ENCODE data around the gene CTNNA3. TPM values are rescaled to one million over a fixed set of nuclear protein-coding genes. Genes with fewer than 3 reads are reported as not detected.

CTNNA3 gene
- polyA plus RNA-seq, 1 experiment: not detected

DNA sequence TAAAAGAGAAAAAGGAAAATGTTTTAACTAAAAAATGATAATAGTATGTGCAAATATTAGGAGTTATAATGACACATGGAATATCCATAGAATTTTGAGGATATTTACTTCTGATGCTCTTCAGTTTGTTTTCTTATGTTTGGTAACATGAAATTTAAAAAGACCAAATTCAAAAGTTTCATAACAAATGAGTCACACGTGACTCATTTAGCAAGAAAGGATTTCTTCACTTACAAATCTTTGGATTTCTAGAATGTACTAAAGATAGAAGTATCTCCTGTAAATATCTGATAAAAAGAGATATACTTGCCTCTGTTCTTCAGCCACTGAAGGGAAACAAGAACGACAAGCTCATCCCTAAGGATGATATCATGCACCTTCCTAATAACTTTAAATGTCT is 1544.6 kb downstream of the CTNNA3 start:
- ChIA-PET POLR2A (no interaction called here), CTCF (no interaction called here)
- TF ChIP-seq, protein P1, sequence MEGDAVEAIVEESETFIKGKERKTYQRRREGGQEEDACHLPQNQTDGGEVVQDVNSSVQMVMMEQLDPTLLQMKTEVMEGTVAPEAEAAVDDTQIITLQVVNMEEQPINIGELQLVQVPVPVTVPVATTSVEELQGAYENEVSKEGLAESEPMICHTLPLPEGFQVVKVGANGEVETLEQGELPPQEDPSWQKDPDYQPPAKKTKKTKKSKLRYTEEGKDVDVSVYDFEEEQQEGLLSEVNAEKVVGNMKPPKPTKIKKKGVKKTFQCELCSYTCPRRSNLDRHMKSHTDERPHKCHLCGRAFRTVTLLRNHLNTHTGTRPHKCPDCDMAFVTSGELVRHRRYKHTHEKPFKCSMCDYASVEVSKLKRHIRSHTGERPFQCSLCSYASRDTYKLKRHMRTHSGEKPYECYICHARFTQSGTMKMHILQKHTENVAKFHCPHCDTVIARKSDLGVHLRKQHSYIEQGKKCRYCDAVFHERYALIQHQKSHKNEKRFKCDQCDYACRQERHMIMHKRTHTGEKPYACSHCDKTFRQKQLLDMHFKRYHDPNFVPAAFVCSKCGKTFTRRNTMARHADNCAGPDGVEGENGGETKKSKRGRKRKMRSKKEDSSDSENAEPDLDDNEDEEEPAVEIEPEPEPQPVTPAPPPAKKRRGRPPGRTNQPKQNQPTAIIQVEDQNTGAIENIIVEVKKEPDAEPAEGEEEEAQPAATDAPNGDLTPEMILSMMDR (IDR thresholded peaks at IDR 0.05; ENCODE audit: insufficient read depth, low read depth, low read length): no peak

DNA sequence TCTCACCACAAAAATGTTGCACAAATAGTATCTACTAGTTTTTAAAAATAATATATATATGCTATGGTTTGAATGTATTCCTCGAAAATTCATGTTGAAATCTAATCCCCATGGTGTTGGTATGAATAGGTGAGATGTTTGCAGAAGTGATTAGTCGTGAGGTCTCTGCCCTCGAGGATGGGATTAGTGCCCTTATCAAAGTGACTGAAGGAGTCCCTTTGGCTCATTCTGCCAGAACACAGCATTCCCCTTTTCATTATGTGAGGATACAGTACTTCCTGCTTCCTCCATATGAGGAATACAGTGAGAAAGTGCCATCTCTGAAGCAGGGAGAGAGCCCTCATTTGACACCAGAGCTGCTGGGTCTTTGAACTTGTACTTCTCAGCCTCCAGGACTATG is 1547.7 kb downstream of the CTNNA3 start:
- H3K27me3 ChIP-seq (ENCODE audit: control insufficient read depth, insufficient read depth, low read length): no peaks in the 10 kb centered on the region
- POLR2A ChIA-PET: no interaction called here
- no peak overlapping the region for H3K4me3 ChIP-seq (ENCODE audit: low read depth, low read length)
- no peak for DNase-seq (ENCODE audit: low read depth)
- no peaks in the 10 kb centered on the region for H3K36me3 ChIP-seq (ENCODE audit: control insufficient read depth, insufficient read depth, low read length)
- TF ChIP-seq, protein P1 (IDR thresholded peaks at IDR 0.05; ENCODE audit: insufficient read depth, low read depth, low read length): no peak
- CTCF ChIA-PET: no interaction called here

More for the DNA sequence above, 1544.6 kb downstream of the CTNNA3 start:
- DNase-seq (ENCODE audit: low read depth): no peak
- H3K4me3 ChIP-seq (ENCODE audit: low read depth, low read length): no peak overlapping the region
- no peaks in the 10 kb centered on the region for H3K27me3 ChIP-seq (ENCODE audit: control insufficient read depth, insufficient read depth, low read length)
- no peaks in the 10 kb centered on the region for H3K36me3 ChIP-seq (ENCODE audit: control insufficient read depth, insufficient read depth, low read length)

DNA sequence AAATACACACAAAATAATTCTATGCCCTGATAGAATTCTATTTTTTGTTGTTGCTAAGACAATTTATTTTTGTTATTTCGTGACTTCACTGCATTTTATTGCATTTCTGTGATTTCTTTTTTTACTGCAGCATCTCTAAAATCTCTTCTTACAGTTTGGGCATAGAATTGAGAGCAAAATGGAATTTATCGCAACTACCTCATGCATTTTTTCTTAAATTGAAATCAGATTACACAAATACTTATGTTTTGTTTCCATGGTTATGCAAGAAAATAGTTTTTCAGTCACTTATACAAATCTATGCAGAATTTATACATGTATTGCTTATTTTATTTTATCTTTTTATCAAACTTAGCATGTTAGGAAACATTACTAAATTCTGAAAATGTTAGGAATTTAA is 1552.0 kb downstream of the CTNNA3 start:
- ChIA-PET CTCF (no interaction called here), POLR2A (no interaction called here)
- Histone ChIP-seq H3K36me3 (ENCODE audit: control insufficient read depth, insufficient read depth, low read length) (no peaks in the 10 kb centered on the region), H3K27me3 (ENCODE audit: control insufficient read depth, insufficient read depth, low read length) (no peaks in the 10 kb centered on the region), H3K4me3 (ENCODE audit: low read depth, low read length) (no peak overlapping the region)
- DNase-seq (ENCODE audit: low read depth): no peak
- TF ChIP-seq, protein P1 (IDR thresholded peaks at IDR 0.05; ENCODE audit: insufficient read depth, low read depth, low read length): no peak

DNA sequence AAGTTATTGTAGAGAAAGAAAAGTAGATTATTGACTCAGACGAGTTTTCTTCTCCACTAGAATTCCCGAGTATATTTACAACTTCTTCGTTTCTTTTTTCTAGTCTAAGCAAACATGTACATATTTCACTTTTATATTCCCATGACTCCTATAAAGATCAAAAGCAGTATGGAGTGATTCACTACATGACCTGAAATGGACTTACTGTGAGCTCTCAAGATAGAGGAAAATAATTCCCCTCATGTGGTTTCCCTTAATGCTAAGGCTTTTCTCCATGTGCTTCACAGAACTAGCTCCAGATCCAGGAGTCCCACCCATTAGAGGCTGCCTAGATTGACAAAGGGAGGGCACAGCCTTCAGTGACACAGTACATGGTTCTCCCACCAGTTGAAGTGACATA is 1593.2 kb downstream of the CTNNA3 start:
- DNase-seq (ENCODE audit: low read depth): no peak
- H3K27me3 ChIP-seq (ENCODE audit: control insufficient read depth, insufficient read depth, low read length): no peaks in the 10 kb centered on the region
- H3K4me3 ChIP-seq (ENCODE audit: low read depth, low read length): no peak overlapping the region
- CTCF ChIA-PET: no interaction called here
- POLR2A ChIA-PET: no interaction called here
- H3K36me3 ChIP-seq (ENCODE audit: control insufficient read depth, insufficient read depth, low read length): no peaks in the 10 kb centered on the region
- TF ChIP-seq, protein P1 (IDR thresholded peaks at IDR 0.05; ENCODE audit: insufficient read depth, low read depth, low read length): no peak

DNA sequence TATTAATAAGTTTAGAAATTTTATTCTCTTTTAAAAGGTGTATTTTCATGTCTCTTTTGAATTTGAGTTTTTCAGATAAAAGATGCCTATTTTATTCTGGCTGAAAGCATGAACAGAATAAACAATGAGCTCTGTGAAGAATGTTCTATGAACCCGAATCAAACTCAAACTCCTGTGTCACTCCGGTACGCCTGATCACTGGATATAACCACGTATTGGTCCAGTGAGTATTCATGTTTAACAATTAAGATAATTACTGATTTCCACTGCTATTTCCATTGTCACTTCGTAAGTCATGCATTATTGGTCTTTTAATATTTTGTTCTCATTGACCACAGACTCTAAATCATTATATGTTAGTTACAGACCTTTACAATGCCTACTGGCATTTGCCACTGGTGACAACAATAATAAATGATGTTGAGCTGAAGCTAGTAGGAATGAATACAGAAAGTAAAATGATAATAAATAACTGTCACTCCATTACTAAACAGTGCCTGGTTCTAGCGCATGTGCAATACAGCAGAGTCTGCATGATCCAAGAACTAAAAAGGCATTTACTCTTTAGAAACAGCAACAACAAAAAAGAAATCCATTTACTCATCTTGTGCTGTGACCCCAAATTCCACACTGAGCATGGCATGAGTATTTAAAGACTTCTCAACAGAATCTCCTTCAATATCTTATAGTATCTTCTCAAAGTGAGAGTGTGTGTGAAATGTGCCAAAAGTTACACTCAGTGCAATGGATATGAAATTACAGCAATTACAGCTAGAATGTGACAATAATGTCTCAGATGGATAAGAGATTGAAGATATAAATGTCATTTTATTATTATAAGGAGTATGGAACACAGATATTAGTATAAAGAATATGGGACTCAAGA is 1597.2 kb downstream of the CTNNA3 start:
- no peaks in the 10 kb centered on the region for H3K36me3 ChIP-seq (ENCODE audit: control insufficient read depth, insufficient read depth, low read length)
- ChIA-PET POLR2A (no interaction called here), CTCF (interaction anchor here (0.6 kb wide), 1 partner anchor 176 kb away, joined by 4 read pairs; no protein-coding TSS in a partner anchor)
- H3K4me3 ChIP-seq (ENCODE audit: low read depth, low read length): no peak overlapping the region
- no peak for DNase-seq (ENCODE audit: low read depth)
- H3K27me3 ChIP-seq (ENCODE audit: control insufficient read depth, insufficient read depth, low read length): no peaks in the 10 kb centered on the region
- TF ChIP-seq, protein P1 (IDR thresholded peaks at IDR 0.05; ENCODE audit: insufficient read depth, low read depth, low read length): no peak

All from BJ (cell line).